ENCODE results near the gene RFX4.
"Not testable (repeated sequence)": the region's sequence is repeated elsewhere in the genome, so short reads cannot be mapped to it uniquely, and the experiment has no call there.

The RFX4 gene

DNA sequence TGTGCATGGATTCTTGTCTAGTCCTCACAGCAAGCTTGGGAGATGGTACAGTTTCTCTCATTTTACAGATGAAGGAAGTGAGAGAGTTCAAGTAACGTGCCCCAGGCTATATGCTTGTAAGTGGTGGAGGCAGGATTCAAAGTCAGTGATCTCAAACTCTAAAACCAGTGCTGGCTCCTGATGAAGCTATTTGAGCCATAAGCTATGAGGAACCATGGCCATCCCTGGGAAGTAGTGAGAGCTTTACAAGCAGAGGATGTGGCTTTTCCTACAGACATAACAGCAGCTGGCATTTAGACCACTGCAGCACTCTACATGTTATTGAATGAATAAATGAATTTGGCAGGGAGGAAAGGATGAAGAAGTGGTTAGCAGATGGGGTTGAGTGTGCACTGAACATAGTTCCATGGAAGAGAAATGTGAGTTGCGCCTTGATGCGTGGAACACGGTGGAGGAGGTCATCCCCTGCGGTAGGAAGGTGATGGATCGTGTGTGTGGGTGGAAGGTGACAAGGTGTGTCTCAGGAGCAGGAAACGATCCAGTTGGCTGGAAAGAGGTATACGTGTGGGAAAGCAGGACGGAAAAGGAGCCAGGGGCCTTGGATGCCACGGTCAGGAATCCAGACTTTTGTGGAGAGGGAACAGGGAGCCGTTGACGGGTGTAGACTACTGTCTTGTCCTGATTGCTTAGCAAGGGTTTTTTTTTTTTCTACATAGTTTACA is 65.2 kb downstream of the RFX4 start:
- DNase-seq, result peak; percentile 52

DNA sequence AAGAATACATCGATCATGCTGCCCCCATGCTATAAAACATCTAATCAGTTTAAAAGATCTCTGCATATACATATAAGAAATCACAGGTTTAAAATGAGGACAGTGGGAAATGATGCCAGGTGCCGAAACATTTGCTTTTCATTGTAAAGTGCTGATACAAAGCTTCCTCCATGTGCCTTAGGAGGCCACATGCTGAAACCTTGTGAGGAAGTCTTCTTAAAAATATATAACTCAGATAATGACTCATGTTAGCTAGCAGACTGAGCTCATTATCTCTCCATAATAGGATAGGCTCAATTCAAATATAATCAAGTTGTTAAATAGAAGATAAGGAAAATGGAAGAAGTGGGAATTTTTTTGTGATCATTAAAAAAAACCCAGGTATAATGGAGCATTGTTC is 65.9 kb downstream of the RFX4 start:
- DNase-seq, result peak; percentile 10

DNA sequence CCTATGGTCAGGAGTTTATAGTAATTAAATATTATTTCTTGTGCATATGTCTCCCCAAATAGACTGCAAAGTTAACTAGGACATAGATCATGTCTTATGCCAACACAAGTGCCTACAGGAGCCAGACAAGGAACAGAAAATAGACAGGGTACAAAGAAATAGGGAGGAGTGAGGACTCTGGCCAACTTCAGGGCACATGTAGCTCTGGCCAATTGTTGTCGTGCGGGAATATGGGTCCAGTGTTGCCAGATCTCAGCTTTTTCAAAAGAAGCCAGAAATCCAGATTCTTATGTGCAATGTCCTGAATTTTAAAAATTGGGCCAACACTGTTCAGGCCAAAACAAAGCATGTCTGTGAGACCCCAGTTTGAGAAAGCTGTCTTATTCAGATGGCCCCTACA is 68.7 kb downstream of the RFX4 start:
- no peak for DNase-seq

DNA sequence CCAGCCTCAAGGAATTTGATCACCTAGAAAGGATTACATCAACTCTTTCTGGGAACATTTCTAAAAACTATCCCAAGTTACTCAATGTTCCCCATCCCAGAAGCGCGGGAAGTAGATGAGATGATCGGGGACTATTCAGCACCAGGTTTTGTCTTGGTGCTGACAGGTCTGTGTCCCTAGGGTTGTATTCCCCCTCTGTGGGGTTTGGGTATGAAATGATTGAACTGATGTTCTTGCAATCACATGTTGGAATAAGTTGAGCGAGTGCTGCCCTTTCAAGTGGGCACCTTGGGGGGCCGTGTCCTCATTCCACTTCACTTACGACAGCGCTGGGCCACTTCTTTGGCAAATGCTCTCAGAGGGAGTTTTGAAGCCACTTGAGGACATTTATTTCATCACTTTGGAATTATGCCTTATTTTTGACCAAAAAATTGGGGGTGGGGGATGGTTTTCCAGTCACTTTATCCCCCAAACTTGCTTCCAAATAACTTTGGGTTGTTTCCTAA is 69.8 kb downstream of the RFX4 start:
- no peak for DNase-seq

- no peak for DNase-seq
These were observed 72.8 kb downstream of the RFX4 start for GRCh38 chr12:106655577-106655976.

DNA sequence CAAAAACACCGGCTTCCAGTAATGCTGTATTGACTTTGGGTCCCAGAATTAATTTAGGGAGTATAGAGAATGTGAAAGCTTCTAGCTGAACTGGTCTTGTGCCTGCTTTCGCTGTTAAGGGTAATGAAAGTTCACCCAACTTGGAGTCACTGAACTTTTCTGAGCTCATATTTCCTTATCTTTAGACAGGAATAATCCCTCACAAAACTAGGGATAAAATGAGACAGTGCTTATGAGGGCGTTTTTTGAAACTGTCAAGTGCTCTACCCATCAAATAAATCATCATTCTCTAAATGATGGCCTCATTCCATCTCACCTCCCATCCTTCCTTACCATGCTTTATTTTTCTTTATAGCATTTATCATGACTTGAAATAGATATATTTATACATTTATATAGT is 74.7 kb downstream of the RFX4 start:
- no peak for DNase-seq

GRCh38 chr12:106663385-106663784 is 80.6 kb downstream of the RFX4 start:
- no peak for DNase-seq

DNA sequence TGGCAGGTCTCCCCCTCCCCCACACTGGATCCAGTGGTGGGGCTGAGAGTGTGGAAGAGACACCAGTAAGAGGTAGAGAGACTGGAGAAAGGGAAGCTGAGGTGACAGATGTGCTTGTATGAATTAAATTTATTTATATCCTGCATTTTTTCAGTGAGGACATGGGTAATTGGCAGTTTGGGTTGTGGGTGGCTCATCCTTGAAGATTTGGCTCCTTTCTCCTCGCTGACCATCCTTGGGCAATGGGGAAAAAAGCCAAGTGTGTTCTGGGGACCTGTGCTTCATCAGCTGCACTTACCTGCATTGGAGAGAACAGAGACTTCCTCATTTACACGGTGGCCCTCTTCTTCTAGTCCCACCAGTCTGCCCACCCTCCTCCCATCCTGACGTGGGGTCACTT is 86.4 kb downstream of the RFX4 start:
- no peak for DNase-seq

DNA sequence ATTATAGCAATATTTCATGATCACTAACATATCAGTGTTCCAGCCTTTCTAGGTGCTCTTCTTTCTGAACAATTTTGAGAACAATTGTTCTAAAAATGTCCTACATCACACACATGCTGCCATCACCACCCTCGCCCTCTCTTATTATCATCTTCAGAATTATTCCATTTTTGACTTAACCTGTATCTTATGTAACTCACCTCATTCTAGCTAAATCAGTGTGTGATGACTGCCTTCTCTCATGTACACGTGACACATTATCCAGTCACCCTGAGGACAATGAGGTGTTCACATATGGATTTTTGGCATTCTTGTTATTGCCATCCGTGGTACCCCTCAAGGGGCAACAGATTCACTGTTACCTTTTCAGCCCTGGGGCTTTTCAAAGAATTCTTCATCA is 87.3 kb downstream of the RFX4 start:
- DNase-seq, result no peak

DNA sequence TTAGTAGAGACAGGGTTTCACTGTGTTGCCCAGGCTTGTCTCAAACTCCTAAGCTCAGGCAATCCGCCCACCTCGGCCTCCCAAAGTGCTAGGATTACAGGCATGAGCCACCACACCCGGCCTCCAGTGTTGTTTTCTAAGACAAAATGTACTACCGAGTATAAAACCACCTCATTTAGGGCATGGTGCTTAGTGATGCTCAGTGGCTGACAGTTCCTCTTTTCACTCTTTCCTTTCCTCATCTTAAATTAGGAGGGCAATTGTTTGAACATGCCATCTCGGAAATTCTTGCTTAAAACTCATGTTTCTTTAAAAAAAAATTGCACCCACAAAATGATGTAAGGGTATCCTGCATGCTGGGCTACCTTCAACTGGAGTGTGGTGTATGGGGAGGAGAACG is 89.0 kb downstream of the RFX4 start:
- no peak for DNase-seq

GRCh38 chr12:106672314-106673025 is 89.7 kb downstream of the RFX4 start:
- no peak for DNase-seq

GRCh38 chr12:106673141-106673540 is 90.3 kb downstream of the RFX4 start:
- DNase-seq, result no peak

- no peak for DNase-seq
These were observed 93.0 kb downstream of the RFX4 start for GRCh38 chr12:106675651-106676435.

DNA sequence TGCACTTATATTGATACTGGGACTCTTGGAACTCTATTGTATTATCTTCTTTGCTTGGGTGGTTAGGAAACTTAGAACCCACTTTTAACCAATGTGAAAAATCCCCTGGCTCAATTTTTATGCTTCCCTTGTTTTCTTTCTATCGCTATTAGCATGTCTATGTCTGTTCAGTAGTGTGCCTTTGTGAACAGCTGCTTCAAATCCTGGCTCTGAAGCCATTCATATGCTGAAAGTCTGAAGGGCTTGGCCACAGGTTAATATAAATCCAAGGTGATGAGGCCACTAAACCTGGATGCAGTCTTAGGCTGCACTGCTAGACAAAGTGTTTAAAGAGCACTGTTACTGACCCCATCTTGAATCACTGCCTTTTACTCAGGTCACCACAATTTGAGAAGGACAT is 96.8 kb downstream of the RFX4 start:
- DNase-seq, result no peak

DNA sequence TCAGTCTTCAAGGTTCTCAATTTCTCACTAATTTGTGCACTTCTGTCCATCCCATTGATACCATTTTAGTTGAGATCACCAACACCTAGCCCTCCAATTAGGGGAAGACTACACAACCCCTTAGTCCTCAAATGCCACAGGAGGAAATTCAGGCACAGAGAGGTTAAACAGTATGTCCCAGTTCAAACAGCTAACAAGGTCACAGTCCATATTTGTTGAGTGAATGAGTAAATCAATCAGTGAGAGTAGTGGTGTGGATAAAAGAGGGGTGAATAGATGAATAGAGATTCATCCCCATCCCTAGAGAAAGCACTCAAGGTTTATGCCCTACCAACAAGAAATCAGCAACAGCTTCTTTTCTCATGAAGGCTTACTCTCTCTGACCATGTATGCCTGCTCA is 97.5 kb downstream of the RFX4 start:
- no peak for DNase-seq

DNA sequence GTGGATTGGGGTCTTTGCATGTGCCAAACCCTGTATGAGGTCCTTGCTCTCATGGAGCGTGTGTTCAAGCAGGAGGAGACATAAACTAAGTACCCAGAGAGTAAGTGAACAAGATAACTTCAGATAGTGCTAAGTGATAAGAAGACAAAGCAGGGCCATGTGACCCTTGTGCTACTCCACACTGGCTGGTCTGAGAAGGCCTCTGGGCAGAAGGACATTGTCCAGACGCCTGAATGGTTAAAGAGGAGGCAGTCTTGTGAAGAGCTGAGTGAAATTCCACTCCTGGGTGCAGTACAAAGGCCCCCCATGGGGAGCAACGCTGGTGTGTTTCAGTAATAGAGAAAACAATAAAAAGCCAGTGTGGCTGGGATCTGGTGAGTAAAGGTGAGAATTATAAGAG is 98.4 kb downstream of the RFX4 start:
- DNase-seq, result peak; percentile 72

GRCh38 chr12:106682594-106683234 is 99.9 kb downstream of the RFX4 start:
- DNase-seq, result no peak

GRCh38 chr12:106684497-106684896 is 101.7 kb downstream of the RFX4 start:
- DNase-seq, result no peak

DNA sequence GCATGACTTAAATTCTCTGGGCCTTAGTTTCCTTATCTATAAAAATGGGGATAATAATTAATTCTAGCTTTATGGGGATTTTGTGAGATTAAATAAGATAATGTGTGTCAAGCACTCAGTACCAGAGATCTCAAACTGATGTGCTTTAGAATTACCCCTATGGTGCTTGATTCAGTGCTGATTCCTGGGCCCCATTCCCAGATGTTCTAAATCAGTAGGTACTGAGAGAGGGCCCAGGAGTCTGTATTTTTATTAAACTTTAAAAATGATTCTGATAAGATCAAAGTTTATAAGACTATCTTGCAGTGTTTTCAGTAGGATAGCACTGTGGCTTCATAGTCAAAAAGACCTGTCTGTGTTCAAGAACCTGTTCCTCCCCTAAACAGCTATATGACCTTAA is 102.6 kb downstream of the RFX4 start:
- DNase-seq, result no peak

GRCh38 chr12:106687672-106688071 is 104.9 kb downstream of the RFX4 start:
- DNase-seq, result no peak

DNA sequence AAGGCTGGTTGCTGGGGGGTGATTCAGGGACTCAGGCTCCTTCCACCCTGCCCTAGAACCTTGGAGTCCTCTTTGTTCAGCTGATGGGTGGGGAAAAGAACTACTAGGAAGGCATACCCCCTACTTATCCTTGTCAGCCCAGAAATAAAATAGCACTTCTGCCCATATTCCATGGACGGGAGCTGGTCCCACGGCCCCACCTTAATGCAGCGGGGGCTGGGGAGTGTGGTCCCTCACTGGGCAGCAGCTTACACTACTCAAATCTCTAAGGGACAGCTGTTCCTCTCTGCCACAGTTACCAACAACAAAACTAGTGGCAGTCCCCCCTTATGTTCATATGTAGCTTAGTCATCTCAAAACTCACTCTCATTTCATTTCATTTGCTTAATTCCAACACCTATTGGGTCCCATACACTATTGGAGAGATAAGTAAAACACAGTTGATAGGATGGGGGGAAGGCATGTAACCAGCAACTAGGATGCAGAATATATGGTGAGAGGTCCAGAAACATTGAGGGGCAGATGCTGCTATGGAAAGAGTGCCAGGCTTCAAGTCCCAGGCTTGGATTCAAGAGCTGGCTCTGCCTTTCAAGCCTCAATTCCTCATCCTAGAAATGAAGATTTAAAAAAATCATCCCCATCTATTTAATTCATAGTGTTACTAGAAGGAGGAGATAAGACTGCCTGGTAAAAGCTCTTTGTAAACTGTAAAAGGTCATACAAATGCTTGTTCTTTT is 107.9 kb downstream of the RFX4 start:
- DNase-seq, result no peak

- DNase-seq, result not testable (repeated sequence)
These were observed 109.2 kb downstream of the RFX4 start for GRCh38 chr12:106692033-106692432.
